ENCODE data around the gene DIDO1. TPM values are rescaled to one million over a fixed set of nuclear protein-coding genes. Genes with fewer than 3 reads are reported as not detected.
A peak's percentile ranks its signal among the peaks of the same experiment; 100 is the strongest.

DIDO1 gene
- total and polyA plus RNA-seq, 2 of the 13 experiments (the other 11 are each of a cell fraction or from before 2014, with no cell fraction given) = 75.0 to 75.1 TPM

DNA sequence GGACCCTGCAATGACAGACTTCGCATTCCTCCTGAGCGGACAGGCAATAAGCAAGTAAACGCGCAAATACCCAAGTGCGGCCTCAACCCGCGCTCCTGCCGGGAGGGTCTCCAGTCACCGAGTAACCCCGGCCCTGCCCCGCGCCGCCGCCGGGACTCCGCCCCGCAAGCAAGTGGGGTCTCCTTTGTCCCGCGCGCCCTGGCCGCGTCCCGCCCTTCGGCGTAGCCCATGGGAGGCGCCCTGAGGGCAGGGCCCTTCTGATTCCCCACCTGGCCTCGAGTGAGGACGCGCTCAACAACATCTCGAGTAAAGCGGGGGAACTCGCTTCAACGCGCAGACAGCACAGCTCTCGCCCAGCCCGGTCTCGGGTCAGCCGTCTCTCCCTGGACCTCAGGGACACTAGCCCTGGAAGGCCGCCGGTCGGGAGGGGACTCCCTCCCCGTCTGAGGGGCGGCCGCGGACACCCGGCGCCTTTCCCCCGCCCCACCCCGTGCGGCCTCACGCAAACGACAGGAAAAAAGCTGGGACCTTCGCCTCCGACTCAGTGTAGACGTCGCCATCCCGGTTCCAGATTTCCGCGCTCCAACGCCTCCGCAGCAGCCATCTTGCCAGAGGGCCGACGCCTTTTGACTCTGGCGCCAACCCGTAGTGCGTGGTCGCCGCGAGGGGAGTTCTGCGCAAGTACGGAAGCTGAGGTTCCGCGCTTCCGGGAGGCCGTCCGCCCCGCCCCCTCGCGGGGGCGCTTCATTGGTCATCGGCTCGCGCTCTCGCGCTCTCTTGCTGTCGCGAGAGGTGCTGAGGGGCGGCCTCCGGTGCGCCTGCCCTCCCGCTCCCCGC is 11.2 kb upstream of the DIDO1 start (continued):
- TF ChIP-seq CSRNP1 (CRISPR knock-in tag; IDR thresholded peaks at IDR 0.05) (peak; percentile 94), ZNF337 (CRISPR knock-in tag; IDR thresholded peaks at IDR 0.05; ENCODE audit: borderline replicate concordance, low read depth) (no peak; the same call in 1 of the 2 replicates), ZNF234 (CRISPR knock-in tag; conservative IDR thresholded peaks at IDR 0.05) (peak; percentile 92; the same call in 1 of the 2 replicates), GPN1 (CRISPR knock-in tag; IDR thresholded peaks at IDR 0.05; ENCODE audit: borderline replicate concordance) (peak; percentile 90; the same call in 1 of the 2 replicates), NFYB (CRISPR knock-in tag; IDR thresholded peaks at IDR 0.05) (peak; percentile 91), CENPBD1 (CRISPR knock-in tag; IDR thresholded peaks at IDR 0.05; ENCODE audit: borderline replicate concordance, low read depth) (peak; percentile 93; the same call in 1 of the 2 replicates), GABPB1 (CRISPR knock-in tag; IDR thresholded peaks at IDR 0.05) (peak; percentile 95), NONO (IDR thresholded peaks at IDR 0.05) (no peak), NONO (CRISPR knock-in tag; conservative IDR thresholded peaks at IDR 0.05) (peak; percentile 98), TRIM24 (CRISPR knock-in tag; IDR thresholded peaks at IDR 0.05) (no peak), TEAD3 (CRISPR knock-in tag; optimal IDR thresholded peaks at IDR 0.05; ENCODE audit: borderline replicate concordance) (peak; percentile 85), HES4 (CRISPR knock-in tag; IDR thresholded peaks at IDR 0.05; ENCODE audit: borderline replicate concordance) (peak; percentile 95)
- TF ChIP-seq, protein P1, sequence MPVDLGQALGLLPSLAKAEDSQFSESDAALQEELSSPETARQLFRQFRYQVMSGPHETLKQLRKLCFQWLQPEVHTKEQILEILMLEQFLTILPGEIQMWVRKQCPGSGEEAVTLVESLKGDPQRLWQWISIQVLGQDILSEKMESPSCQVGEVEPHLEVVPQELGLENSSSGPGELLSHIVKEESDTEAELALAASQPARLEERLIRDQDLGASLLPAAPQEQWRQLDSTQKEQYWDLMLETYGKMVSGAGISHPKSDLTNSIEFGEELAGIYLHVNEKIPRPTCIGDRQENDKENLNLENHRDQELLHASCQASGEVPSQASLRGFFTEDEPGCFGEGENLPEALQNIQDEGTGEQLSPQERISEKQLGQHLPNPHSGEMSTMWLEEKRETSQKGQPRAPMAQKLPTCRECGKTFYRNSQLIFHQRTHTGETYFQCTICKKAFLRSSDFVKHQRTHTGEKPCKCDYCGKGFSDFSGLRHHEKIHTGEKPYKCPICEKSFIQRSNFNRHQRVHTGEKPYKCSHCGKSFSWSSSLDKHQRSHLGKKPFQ (CRISPR knock-in tag; IDR thresholded peaks at IDR 0.05; ENCODE audit: insufficient replicate concordance) = peak; percentile 93
- TF ChIP-seq, protein P2, sequence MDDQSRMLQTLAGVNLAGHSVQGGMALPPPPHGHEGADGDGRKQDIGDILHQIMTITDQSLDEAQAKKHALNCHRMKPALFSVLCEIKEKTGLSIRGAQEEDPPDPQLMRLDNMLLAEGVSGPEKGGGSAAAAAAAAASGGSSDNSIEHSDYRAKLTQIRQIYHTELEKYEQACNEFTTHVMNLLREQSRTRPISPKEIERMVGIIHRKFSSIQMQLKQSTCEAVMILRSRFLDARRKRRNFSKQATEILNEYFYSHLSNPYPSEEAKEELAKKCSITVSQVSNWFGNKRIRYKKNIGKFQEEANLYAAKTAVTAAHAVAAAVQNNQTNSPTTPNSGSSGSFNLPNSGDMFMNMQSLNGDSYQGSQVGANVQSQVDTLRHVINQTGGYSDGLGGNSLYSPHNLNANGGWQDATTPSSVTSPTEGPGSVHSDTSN (CRISPR knock-in tag; IDR thresholded peaks at IDR 0.05; ENCODE audit: borderline replicate concordance) = peak; percentile 59
- TF ChIP-seq, protein P3, sequence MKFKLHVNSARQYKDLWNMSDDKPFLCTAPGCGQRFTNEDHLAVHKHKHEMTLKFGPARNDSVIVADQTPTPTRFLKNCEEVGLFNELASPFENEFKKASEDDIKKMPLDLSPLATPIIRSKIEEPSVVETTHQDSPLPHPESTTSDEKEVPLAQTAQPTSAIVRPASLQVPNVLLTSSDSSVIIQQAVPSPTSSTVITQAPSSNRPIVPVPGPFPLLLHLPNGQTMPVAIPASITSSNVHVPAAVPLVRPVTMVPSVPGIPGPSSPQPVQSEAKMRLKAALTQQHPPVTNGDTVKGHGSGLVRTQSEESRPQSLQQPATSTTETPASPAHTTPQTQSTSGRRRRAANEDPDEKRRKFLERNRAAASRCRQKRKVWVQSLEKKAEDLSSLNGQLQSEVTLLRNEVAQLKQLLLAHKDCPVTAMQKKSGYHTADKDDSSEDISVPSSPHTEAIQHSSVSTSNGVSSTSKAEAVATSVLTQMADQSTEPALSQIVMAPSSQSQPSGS (CRISPR knock-in tag; IDR thresholded peaks at IDR 0.05) = peak; percentile 86

Data from HepG2 (cell line).